ENCODE data around the gene HOXB2.

DNA sequence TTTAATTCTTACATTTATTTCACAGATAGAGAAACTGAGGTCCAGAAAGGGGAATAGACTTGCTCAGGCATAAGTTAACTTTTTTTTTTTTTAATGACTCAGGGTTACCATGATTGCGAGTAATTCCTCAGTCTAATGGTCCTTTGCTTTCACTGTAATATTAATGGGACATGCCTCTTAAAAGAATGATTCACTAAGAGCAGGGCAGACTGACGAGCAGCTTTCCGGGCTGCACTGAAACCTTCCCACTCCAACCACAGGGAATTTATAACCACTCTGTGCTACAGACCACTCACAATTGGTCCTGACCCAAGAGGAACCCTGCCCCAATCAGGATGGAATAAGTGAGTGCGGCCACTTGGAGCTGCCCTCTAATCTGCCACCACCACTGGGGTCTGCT is 5.7 kb downstream of the HOXB2 start:
- TF ChIP-seq, protein P1, sequence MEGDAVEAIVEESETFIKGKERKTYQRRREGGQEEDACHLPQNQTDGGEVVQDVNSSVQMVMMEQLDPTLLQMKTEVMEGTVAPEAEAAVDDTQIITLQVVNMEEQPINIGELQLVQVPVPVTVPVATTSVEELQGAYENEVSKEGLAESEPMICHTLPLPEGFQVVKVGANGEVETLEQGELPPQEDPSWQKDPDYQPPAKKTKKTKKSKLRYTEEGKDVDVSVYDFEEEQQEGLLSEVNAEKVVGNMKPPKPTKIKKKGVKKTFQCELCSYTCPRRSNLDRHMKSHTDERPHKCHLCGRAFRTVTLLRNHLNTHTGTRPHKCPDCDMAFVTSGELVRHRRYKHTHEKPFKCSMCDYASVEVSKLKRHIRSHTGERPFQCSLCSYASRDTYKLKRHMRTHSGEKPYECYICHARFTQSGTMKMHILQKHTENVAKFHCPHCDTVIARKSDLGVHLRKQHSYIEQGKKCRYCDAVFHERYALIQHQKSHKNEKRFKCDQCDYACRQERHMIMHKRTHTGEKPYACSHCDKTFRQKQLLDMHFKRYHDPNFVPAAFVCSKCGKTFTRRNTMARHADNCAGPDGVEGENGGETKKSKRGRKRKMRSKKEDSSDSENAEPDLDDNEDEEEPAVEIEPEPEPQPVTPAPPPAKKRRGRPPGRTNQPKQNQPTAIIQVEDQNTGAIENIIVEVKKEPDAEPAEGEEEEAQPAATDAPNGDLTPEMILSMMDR (IDR thresholded peaks at IDR 0.05) = no peak
- no peak for TF ChIP-seq POLR2A (IDR thresholded peaks at IDR 0.05)
